ENCODE results near the gene ACAA1.
A peak's percentile ranks its signal among the peaks of the same experiment; 100 is the strongest.

ACAA1 gene

GRCh38 chr3:38154033-38154494 is 17.1 kb upstream of the ACAA1 start:
- no peak for DNase-seq

- DNase-seq = no peak
Measured at GRCh38 chr3:38153221-38153620, 16.3 kb upstream of the ACAA1 start.

- no peak for DNase-seq
Measured at GRCh38 chr3:38152609-38153008, 15.7 kb upstream of the ACAA1 start.

GRCh38 chr3:38151667-38152265 is 14.8 kb upstream of the ACAA1 start:
- peak; percentile 60 for DNase-seq

- DNase-seq = no peak
Measured at GRCh38 chr3:38150780-38151528, 14.0 kb upstream of the ACAA1 start.

GRCh38 chr3:38149708-38150107 is 12.8 kb upstream of the ACAA1 start:
- no peak for DNase-seq

- DNase-seq = no peak
Measured at GRCh38 chr3:38148311-38148882, 11.5 kb upstream of the ACAA1 start.

GRCh38 chr3:38147421-38147820 is 10.5 kb upstream of the ACAA1 start:
- no peak for DNase-seq

GRCh38 chr3:38146504-38146903 is 9.6 kb upstream of the ACAA1 start:
- no peak for DNase-seq

- DNase-seq = no peak
Measured at GRCh38 chr3:38143511-38143910, 6.6 kb upstream of the ACAA1 start.

- DNase-seq = no peak
Measured at GRCh38 chr3:38142959-38143358, 6.0 kb upstream of the ACAA1 start.

- no peak for DNase-seq
Measured at GRCh38 chr3:38141952-38142273, 5.0 kb upstream of the ACAA1 start.

GRCh38 chr3:38141173-38141951 is 4.4 kb upstream of the ACAA1 start:
- no peak for DNase-seq

- DNase-seq = no peak
Measured at GRCh38 chr3:38140326-38141172, 3.6 kb upstream of the ACAA1 start.

GRCh38 chr3:38139652-38140051 is 2.7 kb upstream of the ACAA1 start:
- no peak for DNase-seq

GRCh38 chr3:38139191-38139590 is 2.3 kb upstream of the ACAA1 start:
- no peak for DNase-seq

GRCh38 chr3:38138349-38139190 is 1.6 kb upstream of the ACAA1 start, which contains the start of gene MYD88:
Gene MYD88, plus strand, starts transcription at chr3:38138661. Its CDS starts 40 bp downstream, at chr3:38138701.
- peak; percentile 85 for DNase-seq

- peak; percentile 34 for DNase-seq
Measured at GRCh38 chr3:38137615-38138348, 855 bp upstream of the ACAA1 start.

- peak; percentile 26 for DNase-seq
Measured at GRCh38 chr3:38136393-38136776, 542 bp downstream of the ACAA1 start.

GRCh38 chr3:38135621-38136277 is 1.2 kb downstream of the ACAA1 start:
- peak; percentile 45 for DNase-seq

All from CD4-positive, alpha-beta T cell treated with Interleukin-21 for 1 hour (primary cell).